Natural killer cell (primary cell): ENCODE measurements around the gene SH2D2A. TPM values are rescaled to one million over a fixed set of nuclear protein-coding genes. Genes with fewer than 3 reads are reported as not detected.

Experiments used
- ATAC-seq, 3 donors: fragments of 150-1000 bp in 2 of 3; fragments of 200-7000 bp in 1 of 3; cut with Tn5 transposase; 1 replicate in 1 of 3; 2 replicates in 2 of 3; pipeline ENCODE4 v1.10.0; 2021; ENCODE audit warnings: mild to moderate bottlenecking in 2 of 3, moderate library complexity in 2 of 3
- DNase-seq, 2 donors: peaks; one replicate each; pipeline versions ENCODE4 v3.0.0 to v3.0.0-alpha.2; 2013 to 2021; ENCODE audit warnings: mixed read lengths in 1 of 2
- H3K27ac ChIP-seq: one replicate; pipeline ENCODE4 v1.5.1; 2013; ENCODE audit warnings: mild to moderate bottlenecking, low read length
- H3K27me3 ChIP-seq: one replicate; pipeline ENCODE4 v1.6.1; 2013; ENCODE audit warnings: low read length; ENCODE audit not compliant: control insufficient read depth, insufficient read depth
- H3K36me3 ChIP-seq: one replicate; pipeline ENCODE4 v1.6.1; 2013; ENCODE audit warnings: low read length; ENCODE audit not compliant: control insufficient read depth, insufficient read depth
- H3K4me1 ChIP-seq: one replicate; pipeline ENCODE4 v1.6.1; 2013; ENCODE audit warnings: low read length; ENCODE audit not compliant: control insufficient read depth, insufficient read depth
- H3K4me3 ChIP-seq: one replicate; pipeline ENCODE4 v1.5.1; 2013; ENCODE audit warnings: low read length
- H3K9me3 ChIP-seq: one replicate; pipeline ENCODE4 v1.6.1; 2013; ENCODE audit warnings: low read length; ENCODE audit not compliant: control insufficient read depth, insufficient read depth
- H3K27ac Mint-ChIP-seq, 2 donors: one replicate each; pipeline ENCODE4 v1.8.0; 2022; ENCODE audit warnings: mild to moderate bottlenecking in 2 of 2, mixed read lengths in 2 of 2, moderate library complexity in 1 of 2
- H3K27me3 Mint-ChIP-seq, 2 donors: one replicate each; pipeline ENCODE4 v1.8.0; 2022; ENCODE audit warnings: low read depth in 2 of 2, mixed read lengths in 2 of 2
- H3K36me3 Mint-ChIP-seq: one replicate; pipeline ENCODE4 v1.8.0; 2022; ENCODE audit warnings: mixed read lengths
- H3K4me1 Mint-ChIP-seq, 2 donors: one replicate each; pipeline ENCODE4 v1.8.0; 2022; ENCODE audit warnings: mixed read lengths in 2 of 2
- H3K4me3 Mint-ChIP-seq: one replicate; pipeline ENCODE4 v1.8.0; 2022; ENCODE audit warnings: mild to moderate bottlenecking, moderate library complexity, mixed read lengths
- H3K9me3 Mint-ChIP-seq, 2 donors: one replicate each; pipeline ENCODE4 v1.8.0; 2022; ENCODE audit warnings: mixed read lengths in 2 of 2
- CTCF ChIP-seq: fragments of 200-600 bp; IDR thresholded peaks from one replicate; pipeline ENCODE4 v1.8.0; 2022; ENCODE audit warnings: antibody characterized with exemption
- WGBS: methylation state at CpG from one replicate; pipeline ENCODE4 v1.1.7; 2013; ENCODE audit warnings: missing lambda C conversion rate; ENCODE audit not compliant: insufficient coverage; 5-methylcytosine and 5-hydroxymethylcytosine counted together
- intact Hi-C: fragments of 100-400 bp; cut with micrococcal nuclease; formaldehyde crosslinking; loops from one replicate; pipeline ENCODE4 v1.14.2; 2022
- total RNA-seq, 4 donors: library from RNA; stranded (reverse); fragments of 120-200 nt in 1 of 4; gene quantifications; one replicate each; pipeline versions ENCODE4 v1.2.3 to v1.2.4, GENCODE V29; 2013 to 2022

SH2D2A gene
- total RNA-seq, 3 donors from 2014 or later (not counting 1 experiment from before 2014, with no cell fraction given) = 155 to 324 (median 312) TPM

GRCh38 chr1:156851779-156852417 is 35.2 kb upstream of the SH2D2A start:
- Histone ChIP-seq H3K9me3 (no peaks in the 10 kb centered on the region), H3K27me3 (peaks cover 2% of the 10 kb centered on the region), H3K4me1 (peaks cover 14% of the 10 kb centered on the region), H3K4me3 (no peak overlapping the region), H3K27ac (no peak overlapping the region), H3K36me3 (no peaks in the 10 kb centered on the region)
- no peak overlapping the region for H3K4me3 Mint-ChIP-seq
- ATAC-seq (no peak), DNase-seq (no peak)
- H3K27me3 Mint-ChIP-seq = peaks cover 12 to 15% of the 10 kb centered on the region in 2 donors
- intact Hi-C loops = no loop called here
- no peaks in the 10 kb centered on the region for H3K36me3 Mint-ChIP-seq
- TF ChIP-seq CTCF = no peak
- peaks cover 6 to 14% of the 10 kb centered on the region in 2 donors for H3K4me1 Mint-ChIP-seq
- H3K27ac Mint-ChIP-seq = no peak overlapping the region
- WGBS = 89% methylated on average over 17 of the region's 17 CpGs
- no peaks in the 10 kb centered on the region for H3K9me3 Mint-ChIP-seq

- DNase-seq (no peak), ATAC-seq (no peak)
- peaks cover 15 to 35% of the 10 kb centered on the region in 2 donors for H3K4me1 Mint-ChIP-seq
- intact Hi-C loops = no loop called here
- H3K4me3 Mint-ChIP-seq = no peak overlapping the region
- H3K4me1 ChIP-seq = peaks cover 28% of the 10 kb centered on the region
- no peak overlapping the region for H3K4me3 ChIP-seq
- 36% methylated on average over 23 of the region's 23 CpGs for WGBS
- TF ChIP-seq CTCF = no peak
- no peaks in the 10 kb centered on the region for H3K9me3 Mint-ChIP-seq
- no peaks in the 10 kb centered on the region for H3K36me3 ChIP-seq
- no peaks in the 10 kb centered on the region for H3K9me3 ChIP-seq
- no peak overlapping the region for H3K27ac ChIP-seq
- peak overlapping the region in 1 of 2 donors; percentile 80 for H3K27ac Mint-ChIP-seq
- no peaks in the 10 kb centered on the region for H3K36me3 Mint-ChIP-seq
- H3K27me3 ChIP-seq = peaks cover 17% of the 10 kb centered on the region
- peaks cover 13 to 30% of the 10 kb centered on the region in 2 donors for H3K27me3 Mint-ChIP-seq
These were observed 32.5 kb upstream of the SH2D2A start for GRCh38 chr1:156849151-156849496.

GRCh38 chr1:156848461-156849150 is 32.0 kb upstream of the SH2D2A start:
- 10% methylated on average over 36 of the region's 36 CpGs for WGBS
- Histone ChIP-seq H3K27ac (no peak overlapping the region), H3K27me3 (peaks cover 17% of the 10 kb centered on the region), H3K9me3 (no peaks in the 10 kb centered on the region), H3K4me1 (peaks cover 28% of the 10 kb centered on the region), H3K36me3 (no peaks in the 10 kb centered on the region), H3K4me3 (no peak overlapping the region)
- peaks cover 13 to 34% of the 10 kb centered on the region in 2 donors for H3K27me3 Mint-ChIP-seq
- H3K27ac Mint-ChIP-seq = peak overlapping the region in 1 of 2 donors; percentile 80
- no peaks in the 10 kb centered on the region for H3K9me3 Mint-ChIP-seq
- no peak for TF ChIP-seq CTCF
- intact Hi-C loops = no loop called here
- H3K4me3 Mint-ChIP-seq = peak overlapping the region; percentile 17
- DNase-seq (peak; percentile 39 to 79), ATAC-seq (peak; percentile 62 to 83 (median 73))
- no peaks in the 10 kb centered on the region for H3K36me3 Mint-ChIP-seq
- H3K4me1 Mint-ChIP-seq = peaks cover 15 to 38% of the 10 kb centered on the region in 2 donors
